ENCODE measurements around the gene CHD1. TPM values are rescaled to one million over a fixed set of nuclear protein-coding genes. Genes with fewer than 3 reads are reported as not detected.

Gene CHD1
- total and polyA plus RNA-seq, 2 of the 4 experiments (the other 2 are of a cell fraction) = 12.3 to 33.7 TPM

- Histone ChIP-seq H3K27ac (ENCODE audit: insufficient read depth, low read length) (peak overlapping the region; percentile 57), H2BK120ac (ENCODE audit: low read depth, low read length) (no peak overlapping the region), H4K8ac (ENCODE audit: low read depth in 2 of 2, low read length in 2 of 2) (peak overlapping the region in 1 of 2 experiments; percentile 11; a peak in 2 of 4 replicates), H4K5ac (ENCODE audit: low read depth, low read length) (no peak overlapping the region), H3K9ac (ENCODE audit: low read depth, low read length) (peak overlapping the region; percentile 83), H3K9me3 (ENCODE audit: control insufficient read depth, insufficient read depth, low read length) (no peaks in the 10 kb centered on the region), H4K20me1 (ENCODE audit: insufficient read depth, low read length) (peaks cover 26% of the 10 kb centered on the region), H3K18ac (ENCODE audit: low read depth, low read length) (no peak overlapping the region), H3K4me3 (ENCODE audit: insufficient read depth, low read depth, low read length) (peak overlapping the region; percentile 67), H3K4ac (ENCODE audit: low read depth, low read length) (peak overlapping the region; percentile 52; the same call in 1 of the 2 replicates), H2AFZ (replicated peaks; ENCODE audit: low read length, poor library complexity) (peak overlapping the region; percentile 53), H3K14ac (replicated peaks; ENCODE audit: low read depth, low read length) (peak overlapping the region; percentile 41), H4K91ac (ENCODE audit: insufficient read depth, low read depth, low read length) (no peak overlapping the region), H3K56ac (ENCODE audit: extremely low read depth, insufficient read depth, low read length) (peak overlapping the region; percentile 39; the same call in 1 of the 2 replicates), H2BK5ac (ENCODE audit: low read depth, low read length, poor library complexity, severe bottlenecking) (peak overlapping the region; percentile 61), H3K23ac (ENCODE audit: low read depth, low read length) (peak overlapping the region; percentile 69), H2AK5ac (ENCODE audit: low read depth, low read length) (no peak overlapping the region), H3K4me1 (ENCODE audit: control insufficient read depth, insufficient read depth, low read length) (no peaks in the 10 kb centered on the region), H3K36me3 (ENCODE audit: control insufficient read depth, insufficient read depth, low read length) (peaks cover 7% of the 10 kb centered on the region; the same call in 1 of the 2 replicates), H3K79me1 (ENCODE audit: low read depth in 1 of 2, low read length in 2 of 2) (peaks cover 0 to 8% of the 10 kb centered on the region in 2 experiments; a peak in 1 of 4 replicates), H3K27me3 (ENCODE audit: control insufficient read depth, insufficient read depth, low read length) (no peaks in the 10 kb centered on the region), H2BK15ac (ENCODE audit: low read depth, low read length) (no peak overlapping the region), H2AK9ac (replicated peaks; ENCODE audit: low read depth, low read length, poor library complexity) (no peak overlapping the region), H3K9me1 (ENCODE audit: insufficient read depth, low read length) (no peaks in the 10 kb centered on the region), H2BK20ac (ENCODE audit: low read depth, low read length) (no peak overlapping the region), H3K4me2 (ENCODE audit: low read depth, low read length) (peak overlapping the region; percentile 85)
- dilution Hi-C loops (cut with HindIII; ENCODE audit: low sequenced_read_pairs, unreplicated experiment) = no loop called here
- 0% methylated on average over 7 of the region's 14 CpGs; no CpG with 5 or more reads in 1 of the 2 experiments for WGBS, 2 experiments (ENCODE audit: extremely low coverage in 2 of 2, insufficient read length in 1 of 2)
- ChIA-PET CTCF (no interaction called here), POLR2A (ENCODE audit: unreplicated experiment) (interaction anchor here (1.0 kb wide), 1 partner anchor 9 kb away, joined by 3 read pairs; no protein-coding TSS in a partner anchor)
- TF ChIP-seq MAFK (IDR thresholded peaks at IDR 0.05; ENCODE audit: low read depth, low read length) = no peak
- peak; percentile 80 for TF ChIP-seq POLR2A (IDR thresholded peaks at IDR 0.05; ENCODE audit: low read depth, low read length)
- no peak for TF ChIP-seq USF2 (IDR thresholded peaks at IDR 0.05; ENCODE audit: low read depth, low read length)
- TF ChIP-seq BHLHE40 (IDR thresholded peaks at IDR 0.05; ENCODE audit: low read depth, low read length) = no peak
- TF ChIP-seq CHD1 (IDR thresholded peaks at IDR 0.05; ENCODE audit: low read depth, low read length) = peak; percentile 72; the same call in 1 of the 2 replicates
- no peak for TF ChIP-seq NFE2L2 (IDR thresholded peaks at IDR 0.05; ENCODE audit: low read depth, low read length)
- TF ChIP-seq MXI1 (IDR thresholded peaks at IDR 0.05; ENCODE audit: borderline replicate concordance, low read depth, low read length) = no peak
- TF ChIP-seq FOS (IDR thresholded peaks at IDR 0.05; ENCODE audit: low read depth, low read length) = no peak
- no peak for TF ChIP-seq RFX5 (IDR thresholded peaks at IDR 0.05; ENCODE audit: low read depth, low read length)
- TF ChIP-seq MAZ (IDR thresholded peaks at IDR 0.05; ENCODE audit: borderline replicate concordance, low read depth, low read length) = peak; percentile 28; the same call in 1 of the 2 replicates
- TF ChIP-seq CTCF (conservative IDR thresholded peaks at IDR 0.05; ENCODE audit: low read depth, low read length) = no peak
- TF ChIP-seq RAD21 (IDR thresholded peaks at IDR 0.05; ENCODE audit: low read length) = no peak
- no peak for TF ChIP-seq SMC3 (IDR thresholded peaks at IDR 0.05; ENCODE audit: low read depth, low read length)
- in situ Hi-C loops (cut with MboI; ENCODE audit: low sequenced_read_pairs) = no loop called here
- no TSS peak for BruUV-seq (replicated peaks)
- no peak for ATAC-seq (ENCODE audit: low read depth)
- DNase-seq = peak; percentile 77
- intact Hi-C loops (cut with micrococcal nuclease) = no loop called here
These were observed 1.4 kb downstream of the CHD1 start for GRCh38 chr5:98927242-98927988.

Data from IMR-90 (cell line).